ELF-1 (cell line): ENCODE data around the gene SF3A1.

ENCODE experiments used
- DNase-seq: peaks from one replicate; pipeline ENCODE4 v3.0.0-alpha.2; 2016; ENCODE audit warnings: low read depth, low spot score

The SF3A1 gene

GRCh38 chr22:30386608-30386959, 29.9 kb upstream of the SF3A1 start:
- no peak for DNase-seq

GRCh38 chr22:30385942-30386341, 29.2 kb upstream of the SF3A1 start:
- no peak for DNase-seq

GRCh38 chr22:30383061-30383460, 26.4 kb upstream of the SF3A1 start:
- DNase-seq, result no peak

DNA sequence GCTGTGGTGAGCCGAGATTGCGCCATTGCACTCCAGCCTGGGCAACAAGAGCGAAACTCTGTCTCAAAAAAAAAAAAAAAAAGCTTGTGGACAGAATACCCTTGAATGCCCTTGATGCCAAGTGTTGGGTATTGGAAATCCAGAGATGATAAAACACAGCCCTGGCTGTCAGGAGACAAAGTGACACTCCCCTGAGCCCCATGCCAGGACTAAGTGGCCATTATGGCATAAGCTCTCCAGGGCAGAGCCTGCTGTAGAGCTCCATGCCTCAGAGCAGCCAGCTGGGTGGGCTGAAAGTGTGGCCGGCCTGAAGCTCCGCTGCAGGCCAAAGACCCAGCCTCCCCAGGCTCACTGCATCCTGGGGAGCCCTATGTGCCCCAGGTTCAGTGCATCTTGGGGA, 25.6 kb upstream of the SF3A1 start:
- DNase-seq, result no peak

DNA sequence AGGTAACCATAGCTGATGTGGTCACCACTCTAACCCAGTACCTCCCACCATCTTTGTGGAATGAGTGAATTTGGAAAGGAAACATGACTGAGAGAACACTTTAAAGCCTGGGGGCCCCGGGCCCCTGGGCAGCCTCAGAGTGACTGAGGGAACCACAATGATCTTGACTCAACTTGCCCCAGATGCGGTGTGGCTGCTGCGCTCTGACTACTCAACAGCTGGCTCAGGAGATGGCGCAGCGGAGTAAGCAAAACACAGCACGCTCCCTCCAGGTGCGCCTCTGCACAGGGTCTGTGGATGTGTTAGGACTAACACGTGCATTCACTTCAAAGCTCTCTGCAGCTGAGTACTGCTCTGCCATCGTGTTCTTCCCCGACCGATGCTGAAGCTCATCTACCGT, 24.6 kb upstream of the SF3A1 start:
- DNase-seq, result no peak

DNA sequence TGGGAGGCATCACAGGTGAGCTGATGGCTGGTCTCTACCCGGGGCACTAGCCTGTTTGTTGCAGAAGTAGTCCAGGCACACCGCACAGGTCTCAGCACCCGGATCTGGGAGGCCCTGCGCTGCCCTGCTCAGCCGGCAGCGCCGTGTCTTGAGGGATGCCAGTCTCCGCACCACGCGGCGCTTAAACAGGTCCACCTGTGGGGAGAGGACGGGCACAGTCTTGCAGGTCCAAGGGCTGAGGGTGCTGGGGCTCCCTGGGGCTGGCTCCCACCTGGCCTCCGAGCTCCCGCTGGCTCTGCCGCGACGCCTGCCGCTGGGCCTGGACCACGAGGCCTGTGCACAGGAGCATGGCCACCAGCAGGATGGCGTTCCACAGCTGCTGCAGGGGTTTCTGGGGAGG, 23.3 kb upstream of the SF3A1 start:
- DNase-seq, result no peak

- no peak for DNase-seq
Measured at GRCh38 chr22:30375312-30375849, 18.7 kb upstream of the SF3A1 start.

GRCh38 chr22:30373331-30374325, 16.9 kb upstream of the SF3A1 start:
- no peak for DNase-seq

DNA sequence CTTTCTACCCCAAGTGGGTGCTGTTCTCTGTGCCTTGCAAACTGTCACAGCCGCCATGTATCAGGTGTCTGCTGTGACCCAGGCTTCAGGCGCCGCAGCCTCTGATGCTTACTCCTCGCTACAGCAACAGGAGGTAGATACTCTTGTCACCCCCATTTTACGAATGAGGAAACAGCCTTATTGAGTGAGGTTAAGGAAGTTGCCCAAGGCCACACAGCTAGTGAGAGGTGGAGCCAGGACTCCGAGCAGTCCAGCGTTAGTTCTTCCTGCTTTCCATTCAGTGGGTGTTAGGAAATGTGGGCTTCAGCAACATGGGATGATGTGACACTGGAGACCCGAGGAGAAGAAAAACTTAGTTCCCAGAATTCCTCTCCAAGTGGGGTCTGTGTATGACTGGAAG, 16.2 kb upstream of the SF3A1 start:
- DNase-seq, result no peak

- no peak for DNase-seq
Measured at GRCh38 chr22:30371981-30372380, 15.3 kb upstream of the SF3A1 start.

DNA sequence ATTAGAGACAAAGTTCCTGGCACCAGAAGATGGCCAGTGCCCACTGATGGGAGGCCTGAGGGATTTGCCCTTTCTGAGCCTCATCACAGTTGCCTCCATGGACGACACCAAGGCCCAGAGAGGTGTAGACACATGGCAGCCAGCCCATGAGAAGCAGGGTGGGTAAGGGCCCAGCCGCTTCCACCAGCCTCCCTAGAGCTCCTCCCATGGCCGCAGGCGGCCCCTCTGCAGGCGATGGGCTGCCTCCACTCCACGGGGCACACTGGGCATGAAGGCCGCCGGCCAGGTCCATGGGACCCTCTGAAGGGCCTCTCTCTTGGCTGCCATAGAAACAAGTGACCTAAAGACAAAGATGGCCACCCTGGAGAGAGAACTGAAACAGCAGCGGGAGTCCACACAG, 14.6 kb upstream of the SF3A1 start:
- no peak for DNase-seq

GRCh38 chr22:30370641-30371230, 14.0 kb upstream of the SF3A1 start:
- no peak for DNase-seq

DNA sequence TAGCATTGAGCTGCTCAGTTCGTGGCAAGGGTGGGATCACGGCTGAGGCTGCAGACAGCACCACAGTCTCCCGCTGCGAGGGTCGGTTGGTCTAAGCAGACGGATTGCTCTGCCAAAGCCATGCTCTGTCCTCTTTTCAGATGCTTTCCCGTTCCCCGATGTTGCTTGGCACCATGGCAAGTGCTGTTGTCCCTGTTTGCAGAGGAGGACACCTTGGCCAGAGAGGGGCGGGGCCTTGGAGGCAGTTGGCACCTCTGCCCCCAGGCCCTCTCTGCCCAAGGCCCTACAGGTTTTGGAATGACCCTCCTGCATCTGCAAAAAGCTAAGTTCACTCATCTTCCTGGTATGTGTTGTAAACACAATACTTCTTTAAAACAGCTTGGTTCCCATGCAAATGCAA, 11.7 kb upstream of the SF3A1 start:
- DNase-seq, result no peak

DNA sequence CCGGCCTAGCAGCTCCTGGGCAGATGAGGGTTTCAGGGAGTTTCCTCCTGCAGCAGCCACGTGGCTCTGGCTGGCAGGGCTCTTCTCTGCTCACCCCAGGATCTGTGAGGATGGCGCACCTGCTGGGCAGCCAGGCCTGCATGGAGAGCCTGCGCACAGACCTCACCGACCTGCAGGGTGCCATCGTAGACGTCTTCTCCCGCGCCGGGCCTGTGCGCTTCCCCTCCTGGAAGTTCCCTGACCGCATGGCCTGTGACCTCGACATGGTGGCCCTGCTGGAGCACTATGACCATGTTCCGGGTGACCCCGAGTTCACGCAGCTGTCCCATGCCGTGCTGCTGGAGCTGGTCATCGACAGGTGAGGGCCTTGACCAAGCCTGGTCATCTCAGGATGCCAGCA, 9.2 kb upstream of the SF3A1 start:
- DNase-seq, result no peak

- peak; percentile 30 for DNase-seq
Measured at GRCh38 chr22:30362651-30363281, 6.1 kb upstream of the SF3A1 start.

GRCh38 chr22:30361916-30362650, 5.4 kb upstream of the SF3A1 start:
- DNase-seq, result no peak

GRCh38 chr22:30358541-30358940, 1.8 kb upstream of the SF3A1 start:
- DNase-seq, result no peak

GRCh38 chr22:30357650-30358215, 1.0 kb upstream of the SF3A1 start:
- DNase-seq, result peak; percentile 17

DNA sequence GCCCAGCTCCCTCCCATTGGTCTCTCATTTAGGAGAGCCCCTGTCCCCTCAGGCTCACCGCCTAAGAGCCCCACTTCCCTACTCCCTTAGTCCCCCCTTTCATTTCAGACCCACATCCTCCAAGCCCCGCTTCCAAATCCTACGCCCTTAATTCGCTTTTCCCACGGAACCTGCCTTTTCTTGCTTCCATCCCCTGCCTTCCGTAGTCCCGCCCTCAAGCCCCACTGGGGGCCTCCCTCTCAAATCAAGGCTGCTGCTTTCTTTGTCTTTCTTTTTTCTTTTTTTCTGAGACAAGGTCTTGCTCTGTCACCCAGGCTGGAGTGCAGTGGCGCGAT, 509 bp upstream of the SF3A1 start:
- no peak for DNase-seq

DNA sequence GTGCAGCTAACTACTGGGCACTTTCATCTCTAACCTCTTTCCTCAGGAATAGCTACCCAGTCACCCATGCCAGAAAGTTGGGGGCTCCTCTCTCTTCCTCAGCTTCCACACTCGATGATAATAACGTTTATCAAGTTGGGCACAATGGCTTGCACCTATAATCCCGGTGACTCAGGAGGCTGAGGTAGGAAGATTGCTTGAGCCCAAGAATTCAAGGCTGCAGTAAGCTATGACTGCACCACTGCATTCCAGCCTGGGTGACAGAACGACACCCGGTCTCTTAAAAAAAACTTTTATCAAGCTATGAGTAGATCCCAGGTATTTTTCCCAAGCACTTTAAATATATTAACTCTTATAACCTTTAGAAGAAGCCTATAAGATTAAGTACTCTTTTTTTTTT, 2.0 kb downstream of the SF3A1 start:
- no peak for DNase-seq

DNA sequence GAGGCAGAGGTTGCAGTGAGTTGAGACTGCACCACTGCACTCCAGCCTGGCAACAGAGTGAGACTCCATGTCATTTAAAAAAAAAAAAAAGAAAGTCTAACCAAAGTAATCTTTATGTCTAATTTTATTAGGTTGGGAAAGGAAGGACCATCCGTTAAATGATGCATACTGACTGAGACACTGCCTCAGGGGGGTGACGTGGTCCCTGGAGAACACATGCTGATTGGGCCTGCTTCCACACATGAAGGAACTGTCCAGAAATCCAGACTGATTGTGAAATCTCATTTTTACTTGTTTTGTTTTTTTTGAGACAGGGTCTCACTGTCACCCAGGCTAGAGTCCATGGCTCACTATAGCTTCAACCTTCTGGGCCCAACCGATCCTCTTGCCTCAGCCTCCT, 5.5 kb downstream of the SF3A1 start:
- no peak for DNase-seq

DNA sequence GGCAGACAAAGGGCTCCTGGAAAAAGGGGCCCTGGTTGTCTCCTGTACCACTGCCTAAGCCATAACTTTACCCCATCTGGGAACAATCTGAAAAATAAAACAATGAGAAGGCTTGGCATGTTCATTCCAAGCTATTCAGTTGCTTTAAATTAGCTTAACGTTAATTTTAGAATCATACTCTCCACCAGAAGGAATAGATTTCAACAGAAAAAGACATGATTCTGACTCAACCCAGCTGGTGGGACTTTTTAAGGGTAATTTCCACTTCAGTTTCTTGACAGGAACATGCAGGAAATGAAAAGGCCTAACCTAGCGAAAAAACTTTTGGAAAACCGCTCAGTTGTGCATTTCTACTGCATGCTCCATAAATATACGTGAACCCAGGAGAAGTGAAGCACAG, 7.9 kb downstream of the SF3A1 start:
- DNase-seq, result no peak
